Memory B cell (primary cell): ENCODE data around the gene SPHK2.
A peak's percentile ranks its signal among the peaks of the same experiment; 100 is the strongest.

Source experiments
- ATAC-seq: fragments of 150-1000 bp; cut with Tn5 transposase; 2 replicates; pipeline ENCODE4 v1.10.0; 2021; ENCODE audit warnings: low read depth, mild to moderate bottlenecking, moderate library complexity
- DNase-seq, 2 donors: peaks; one replicate each; pipeline ENCODE4 v3.0.0; 2022; ENCODE audit warnings: low spot score in 2 of 2
- H3K27ac Mint-ChIP-seq: one replicate; pipeline ENCODE4 v1.8.0; 2022; ENCODE audit warnings: mild to moderate bottlenecking, moderate library complexity, mixed read lengths
- H3K27me3 Mint-ChIP-seq: one replicate; pipeline ENCODE4 v1.8.0; 2022; ENCODE audit warnings: mixed read lengths
- H3K36me3 Mint-ChIP-seq: one replicate; pipeline ENCODE4 v1.8.0; 2022; ENCODE audit warnings: mild to moderate bottlenecking, mixed read lengths
- H3K4me1 Mint-ChIP-seq: one replicate; pipeline ENCODE4 v1.8.0; 2022; ENCODE audit warnings: mixed read lengths
- H3K4me3 Mint-ChIP-seq: one replicate; pipeline ENCODE4 v1.8.0; 2022; ENCODE audit warnings: mild to moderate bottlenecking, moderate library complexity, mixed read lengths
- H3K9me3 Mint-ChIP-seq: one replicate; pipeline ENCODE4 v1.8.0; 2022; ENCODE audit warnings: mixed read lengths

The SPHK2 gene

GRCh38 chr19:48613024-48613851, 6.1 kb upstream of the SPHK2 start:
- Mint-ChIP-seq H3K4me3 (no peak overlapping the region), H3K4me1 (peaks cover 21% of the 10 kb centered on the region), H3K27ac (peak overlapping the region; percentile 5), H3K36me3 (peaks cover 10% of the 10 kb centered on the region), H3K27me3 (no peaks in the 10 kb centered on the region), H3K9me3 (no peaks in the 10 kb centered on the region)
- DNase-seq: no peak
- ATAC-seq: no peak

GRCh38 chr19:48613852-48614435, 5.4 kb upstream of the SPHK2 start:
- Mint-ChIP-seq H3K27me3 (no peaks in the 10 kb centered on the region), H3K4me1 (peaks cover 16% of the 10 kb centered on the region), H3K36me3 (peaks cover 10% of the 10 kb centered on the region), H3K9me3 (no peaks in the 10 kb centered on the region), H3K4me3 (no peak overlapping the region), H3K27ac (peak overlapping the region; percentile 5)
- DNase-seq (no peak), ATAC-seq (no peak)

GRCh38 chr19:48614436-48615230, 4.7 kb upstream of the SPHK2 start, which contains the start of gene FAM83E:
FAM83E (minus strand) TSS chr19:48615076; CDS start chr19:48613372, 1,704 bp downstream.
- ATAC-seq: no peak
- no peak within 1 kb of the TSS for H3K4me3 Mint-ChIP-seq
- H3K9me3 Mint-ChIP-seq: no peaks in the 10 kb centered on the region
- peaks cover 18% of the 10 kb centered on the region for H3K4me1 Mint-ChIP-seq
- H3K36me3 Mint-ChIP-seq: peaks cover 12% of the 10 kb centered on the region
- no peaks in the 10 kb centered on the region for H3K27me3 Mint-ChIP-seq
- H3K27ac Mint-ChIP-seq: peak within 1 kb of the TSS; percentile 5
- no peak for DNase-seq

GRCh38 chr19:48615231-48616040, 3.9 kb upstream of the SPHK2 start:
- Mint-ChIP-seq H3K27ac (no peak overlapping the region), H3K4me1 (peaks cover 21% of the 10 kb centered on the region), H3K9me3 (no peaks in the 10 kb centered on the region), H3K27me3 (no peaks in the 10 kb centered on the region), H3K36me3 (peaks cover 13% of the 10 kb centered on the region), H3K4me3 (no peak overlapping the region)
- DNase-seq (no peak), ATAC-seq (no peak)

- no peaks in the 10 kb centered on the region for H3K9me3 Mint-ChIP-seq
- peaks cover 21% of the 10 kb centered on the region for H3K4me1 Mint-ChIP-seq
- H3K4me3 Mint-ChIP-seq: peak overlapping the region; percentile 44
- H3K27ac Mint-ChIP-seq: peak overlapping the region; percentile 72
- H3K27me3 Mint-ChIP-seq: no peaks in the 10 kb centered on the region
- peaks cover 13% of the 10 kb centered on the region for H3K36me3 Mint-ChIP-seq
- DNase-seq (no peak), ATAC-seq (no peak)
Observed at GRCh38 chr19:48616041-48616436, 3.3 kb upstream of the SPHK2 start.

GRCh38 chr19:48616491-48617056, 2.7 kb upstream of the SPHK2 start:
- no peak for ATAC-seq
- DNase-seq: no peak
- Mint-ChIP-seq H3K4me3 (peak overlapping the region; percentile 98), H3K36me3 (peaks cover 13% of the 10 kb centered on the region), H3K27ac (peak overlapping the region; percentile 72), H3K9me3 (no peaks in the 10 kb centered on the region), H3K4me1 (peaks cover 21% of the 10 kb centered on the region), H3K27me3 (no peaks in the 10 kb centered on the region)

GRCh38 chr19:48617146-48617937, 2.0 kb upstream of the SPHK2 start:
- no peaks in the 10 kb centered on the region for H3K27me3 Mint-ChIP-seq
- ATAC-seq (no peak), DNase-seq (no peak)
- peak overlapping the region; percentile 98 for H3K4me3 Mint-ChIP-seq
- H3K36me3 Mint-ChIP-seq: peaks cover 13% of the 10 kb centered on the region
- H3K27ac Mint-ChIP-seq: peak overlapping the region; percentile 95
- peaks cover 22% of the 10 kb centered on the region for H3K4me1 Mint-ChIP-seq
- H3K9me3 Mint-ChIP-seq: no peaks in the 10 kb centered on the region

- H3K27ac Mint-ChIP-seq: peak overlapping the region; percentile 95
Observed at GRCh38 chr19:48618278-48618915, 909 bp upstream of the SPHK2 start.

GRCh38 chr19:48619692-48620585, 633 bp downstream of the SPHK2 start:
- peak overlapping the region; percentile 98 for H3K4me3 Mint-ChIP-seq
- no peak for DNase-seq
- H3K36me3 Mint-ChIP-seq: peaks cover 22% of the 10 kb centered on the region
- no peaks in the 10 kb centered on the region for H3K9me3 Mint-ChIP-seq
- peaks cover 37% of the 10 kb centered on the region for H3K4me1 Mint-ChIP-seq
- H3K27me3 Mint-ChIP-seq: no peaks in the 10 kb centered on the region
- H3K27ac Mint-ChIP-seq: peak overlapping the region; percentile 95
- no peak for ATAC-seq

More at GRCh38 chr19:48618278-48618915, 909 bp upstream of the SPHK2 start:
- ATAC-seq: no peak
- H3K27me3 Mint-ChIP-seq: no peaks in the 10 kb centered on the region
- DNase-seq: no peak
- peaks cover 27% of the 10 kb centered on the region for H3K4me1 Mint-ChIP-seq
- no peaks in the 10 kb centered on the region for H3K9me3 Mint-ChIP-seq
- H3K4me3 Mint-ChIP-seq: peak overlapping the region; percentile 98
- peaks cover 17% of the 10 kb centered on the region for H3K36me3 Mint-ChIP-seq

GRCh38 chr19:48623556-48624066, 4.3 kb downstream of the SPHK2 start:
- H3K9me3 Mint-ChIP-seq: no peaks in the 10 kb centered on the region
- peaks cover 31% of the 10 kb centered on the region for H3K4me1 Mint-ChIP-seq
- ATAC-seq (no peak), DNase-seq (no peak)
- no peaks in the 10 kb centered on the region for H3K27me3 Mint-ChIP-seq
- peaks cover 13% of the 10 kb centered on the region for H3K36me3 Mint-ChIP-seq
- H3K4me3 Mint-ChIP-seq: peak overlapping the region; percentile 87
- H3K27ac Mint-ChIP-seq: peak overlapping the region; percentile 73

GRCh38 chr19:48624067-48624594, 4.8 kb downstream of the SPHK2 start:
- Mint-ChIP-seq H3K4me1 (peaks cover 31% of the 10 kb centered on the region), H3K36me3 (peaks cover 15% of the 10 kb centered on the region)
- DNase-seq: peak; percentile 81 to 92

More at GRCh38 chr19:48624067-48624594, 4.8 kb downstream of the SPHK2 start:
- H3K27ac Mint-ChIP-seq: peak overlapping the region; percentile 73
- H3K9me3 Mint-ChIP-seq: no peaks in the 10 kb centered on the region
- peak overlapping the region; percentile 87 for H3K4me3 Mint-ChIP-seq
- ATAC-seq: peak; percentile 75
- no peaks in the 10 kb centered on the region for H3K27me3 Mint-ChIP-seq
